Panc1 (cell line): Measurements from ENCODE around the gene PRPF4.

ENCODE experiments used
- TCF7L2 ChIP-seq: IDR thresholded peaks from 2 replicates; pipeline ENCODE4 v1.6.1; 2011; ENCODE audit warnings: mild to moderate bottlenecking, low read depth, low read length, inconsistent platforms
- TF ChIP-seq, protein P1 (sequence below): fragments of 450-650 bp; IDR thresholded peaks from 2 replicates; pipeline ENCODE4 v1.5.1; 2017; ENCODE audit warnings: mild to moderate bottlenecking
- TF ChIP-seq, protein P2 (sequence below), 2 experiments: IDR thresholded peaks; 2 replicates each; pipeline ENCODE4 v1.6.1; 2011 to 2012; ENCODE audit warnings: low read depth in 2 of 2, control low read depth in 1 of 2, low read length in 1 of 2, mild to moderate bottlenecking in 1 of 2, moderate library complexity in 1 of 2; ENCODE audit not compliant: insufficient read depth in 1 of 2

- TF ChIP-seq, protein P1, sequence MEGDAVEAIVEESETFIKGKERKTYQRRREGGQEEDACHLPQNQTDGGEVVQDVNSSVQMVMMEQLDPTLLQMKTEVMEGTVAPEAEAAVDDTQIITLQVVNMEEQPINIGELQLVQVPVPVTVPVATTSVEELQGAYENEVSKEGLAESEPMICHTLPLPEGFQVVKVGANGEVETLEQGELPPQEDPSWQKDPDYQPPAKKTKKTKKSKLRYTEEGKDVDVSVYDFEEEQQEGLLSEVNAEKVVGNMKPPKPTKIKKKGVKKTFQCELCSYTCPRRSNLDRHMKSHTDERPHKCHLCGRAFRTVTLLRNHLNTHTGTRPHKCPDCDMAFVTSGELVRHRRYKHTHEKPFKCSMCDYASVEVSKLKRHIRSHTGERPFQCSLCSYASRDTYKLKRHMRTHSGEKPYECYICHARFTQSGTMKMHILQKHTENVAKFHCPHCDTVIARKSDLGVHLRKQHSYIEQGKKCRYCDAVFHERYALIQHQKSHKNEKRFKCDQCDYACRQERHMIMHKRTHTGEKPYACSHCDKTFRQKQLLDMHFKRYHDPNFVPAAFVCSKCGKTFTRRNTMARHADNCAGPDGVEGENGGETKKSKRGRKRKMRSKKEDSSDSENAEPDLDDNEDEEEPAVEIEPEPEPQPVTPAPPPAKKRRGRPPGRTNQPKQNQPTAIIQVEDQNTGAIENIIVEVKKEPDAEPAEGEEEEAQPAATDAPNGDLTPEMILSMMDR, result no peak
- TF ChIP-seq, protein P2, sequence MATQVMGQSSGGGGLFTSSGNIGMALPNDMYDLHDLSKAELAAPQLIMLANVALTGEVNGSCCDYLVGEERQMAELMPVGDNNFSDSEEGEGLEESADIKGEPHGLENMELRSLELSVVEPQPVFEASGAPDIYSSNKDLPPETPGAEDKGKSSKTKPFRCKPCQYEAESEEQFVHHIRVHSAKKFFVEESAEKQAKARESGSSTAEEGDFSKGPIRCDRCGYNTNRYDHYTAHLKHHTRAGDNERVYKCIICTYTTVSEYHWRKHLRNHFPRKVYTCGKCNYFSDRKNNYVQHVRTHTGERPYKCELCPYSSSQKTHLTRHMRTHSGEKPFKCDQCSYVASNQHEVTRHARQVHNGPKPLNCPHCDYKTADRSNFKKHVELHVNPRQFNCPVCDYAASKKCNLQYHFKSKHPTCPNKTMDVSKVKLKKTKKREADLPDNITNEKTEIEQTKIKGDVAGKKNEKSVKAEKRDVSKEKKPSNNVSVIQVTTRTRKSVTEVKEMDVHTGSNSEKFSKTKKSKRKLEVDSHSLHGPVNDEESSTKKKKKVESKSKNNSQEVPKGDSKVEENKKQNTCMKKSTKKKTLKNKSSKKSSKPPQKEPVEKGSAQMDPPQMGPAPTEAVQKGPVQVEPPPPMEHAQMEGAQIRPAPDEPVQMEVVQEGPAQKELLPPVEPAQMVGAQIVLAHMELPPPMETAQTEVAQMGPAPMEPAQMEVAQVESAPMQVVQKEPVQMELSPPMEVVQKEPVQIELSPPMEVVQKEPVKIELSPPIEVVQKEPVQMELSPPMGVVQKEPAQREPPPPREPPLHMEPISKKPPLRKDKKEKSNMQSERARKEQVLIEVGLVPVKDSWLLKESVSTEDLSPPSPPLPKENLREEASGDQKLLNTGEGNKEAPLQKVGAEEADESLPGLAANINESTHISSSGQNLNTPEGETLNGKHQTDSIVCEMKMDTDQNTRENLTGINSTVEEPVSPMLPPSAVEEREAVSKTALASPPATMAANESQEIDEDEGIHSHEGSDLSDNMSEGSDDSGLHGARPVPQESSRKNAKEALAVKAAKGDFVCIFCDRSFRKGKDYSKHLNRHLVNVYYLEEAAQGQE (IDR thresholded peaks at IDR 0.05; ENCODE audit: insufficient read depth in 1 of 2, low read depth in 2 of 2, low read length in 1 of 2), result no peak
- TF ChIP-seq TCF7L2, result no peak
These were observed 47.2 kb downstream of the PRPF4 start for GRCh38 chr9:113322671-113323070.
